Activated CD4-positive, alpha-beta memory T cell treated with anti-CD3 and anti-CD28 coated beads, Interleukin-2, amount 10 ng/mL, durations not matched to agents 7 days and 5 days (primary cell): ENCODE data around the gene PYGO1. TPM values are rescaled to one million over a fixed set of nuclear protein-coding genes. Genes with fewer than 3 reads are reported as not detected.

Experiments
- CTCF ChIA-PET: fragments of 350-600 bp; sonication (Branson Sonifier 250); formaldehyde crosslinking; loops from one replicate; lab custom pipeline; 2021; ENCODE audit warnings: antibody characterized with exemption, inconsistent platforms; lab: Charles Lee
- POLR2A ChIA-PET: fragments of 350-600 bp; sonication (Branson Sonifier 250); formaldehyde crosslinking; loops from one replicate; lab custom pipeline; 2021; ENCODE audit warnings: antibody characterized with exemption; lab: Charles Lee
- DNase-seq: peaks from one replicate; pipeline ENCODE4 v3.0.0-alpha.2; 2020
- H3K27ac Mint-ChIP-seq: one replicate; pipeline ENCODE4 v1.8.0; 2021; ENCODE audit warnings: mild to moderate bottlenecking, mixed read lengths
- H3K27me3 Mint-ChIP-seq: one replicate; pipeline ENCODE4 v1.8.0; 2021; ENCODE audit warnings: mixed read lengths
- H3K36me3 Mint-ChIP-seq: one replicate; pipeline ENCODE4 v1.8.0; 2021; ENCODE audit warnings: low read depth, mixed read lengths
- H3K4me1 Mint-ChIP-seq: one replicate; pipeline ENCODE4 v1.8.0; 2021; ENCODE audit warnings: mixed read lengths
- H3K4me3 Mint-ChIP-seq: one replicate; pipeline ENCODE4 v1.8.0; 2021; ENCODE audit warnings: mild to moderate bottlenecking, mixed read lengths
- H3K9me3 Mint-ChIP-seq: one replicate; pipeline ENCODE4 v1.8.0; 2021; ENCODE audit warnings: mixed read lengths
- total RNA-seq, 2 experiments: library from RNA; stranded (reverse); gene quantifications; one replicate each; pipeline ENCODE4 v1.2.3, GENCODE V29; 2021

PYGO1 gene
- total RNA-seq, 2 experiments from 2014 or later, result not detected

DNA sequence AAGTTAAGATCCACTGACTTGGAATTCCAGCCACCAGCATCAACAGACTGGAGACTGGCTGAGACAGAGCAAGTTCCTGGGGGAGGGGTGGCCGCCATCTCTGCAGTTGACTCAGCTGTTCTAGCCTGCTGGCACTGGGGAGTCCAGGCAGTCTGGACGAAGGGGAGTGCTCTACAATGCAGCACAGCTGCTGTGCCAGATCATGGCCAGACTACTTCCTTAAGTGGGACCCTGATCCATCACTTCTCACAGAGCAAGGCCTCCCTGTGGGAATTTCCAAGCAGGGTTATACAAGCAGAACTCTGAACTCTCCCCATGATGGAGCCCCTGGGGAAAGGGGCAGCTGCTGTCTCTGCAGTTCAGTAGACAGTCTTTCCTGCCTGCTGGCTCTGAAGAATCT lies 35.2 kb downstream of the PYGO1 start:
- H3K9me3 Mint-ChIP-seq, result peaks cover 19% of the 10 kb centered on the region
- ChIA-PET CTCF (no interaction called here), POLR2A (no interaction called here)
- no peaks in the 10 kb centered on the region for H3K36me3 Mint-ChIP-seq
- peaks cover 6% of the 10 kb centered on the region for H3K27me3 Mint-ChIP-seq
- no peak for DNase-seq
- no peaks in the 10 kb centered on the region for H3K4me1 Mint-ChIP-seq
- H3K4me3 Mint-ChIP-seq, result no peak overlapping the region
- no peak overlapping the region for H3K27ac Mint-ChIP-seq

DNA sequence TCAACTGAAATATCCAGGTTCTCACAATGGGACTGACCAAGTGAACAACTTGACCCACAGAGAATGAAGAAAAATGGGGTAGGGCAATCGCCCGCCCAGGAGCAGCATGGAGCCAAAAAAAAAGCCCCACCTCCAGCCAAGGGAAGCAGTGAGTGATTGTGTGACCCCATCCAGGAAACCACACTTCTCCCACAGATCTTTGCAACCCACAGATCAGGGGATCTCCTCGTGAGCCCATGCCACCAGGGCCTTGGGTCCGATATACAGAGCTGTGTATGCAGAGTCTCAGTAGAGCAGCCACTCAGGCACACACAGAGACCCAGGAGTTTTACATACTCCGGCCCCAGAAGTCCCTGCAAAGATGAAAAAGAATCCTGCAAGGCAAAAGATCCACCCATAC lies 35.7 kb downstream of the PYGO1 start:
- H3K27me3 Mint-ChIP-seq, result peaks cover 6% of the 10 kb centered on the region
- DNase-seq, result no peak
- H3K9me3 Mint-ChIP-seq, result peaks cover 19% of the 10 kb centered on the region
- no peaks in the 10 kb centered on the region for H3K36me3 Mint-ChIP-seq
- H3K4me1 Mint-ChIP-seq, result no peaks in the 10 kb centered on the region
- H3K27ac Mint-ChIP-seq, result no peak overlapping the region
- no peak overlapping the region for H3K4me3 Mint-ChIP-seq
- ChIA-PET POLR2A (no interaction called here), CTCF (no interaction called here)

- Mint-ChIP-seq H3K4me1 (no peaks in the 10 kb centered on the region), H3K36me3 (no peaks in the 10 kb centered on the region), H3K4me3 (no peak overlapping the region), H3K9me3 (peaks cover 3% of the 10 kb centered on the region), H3K27ac (no peak overlapping the region), H3K27me3 (peaks cover 13% of the 10 kb centered on the region)
- POLR2A ChIA-PET, result no interaction called here
- no peak for DNase-seq
- CTCF ChIA-PET, result interaction anchor here (1.0 to 1.2 kb wide), 2 partner anchors 9 to 23 kb away, joined by 3 read pairs; no protein-coding TSS in a partner anchor
Observed at GRCh38 chr15:55549305-55549704, 38.8 kb downstream of the PYGO1 start.

- Mint-ChIP-seq H3K9me3 (peaks cover 3% of the 10 kb centered on the region), H3K27me3 (peaks cover 24% of the 10 kb centered on the region), H3K36me3 (no peaks in the 10 kb centered on the region), H3K4me3 (no peak overlapping the region), H3K27ac (no peak overlapping the region), H3K4me1 (no peaks in the 10 kb centered on the region)
- CTCF ChIA-PET, result no interaction called here
- DNase-seq, result no peak
- POLR2A ChIA-PET, result no interaction called here
Observed at GRCh38 chr15:55546718-55547117, 41.4 kb downstream of the PYGO1 start.

- POLR2A ChIA-PET, result no interaction called here
- Mint-ChIP-seq H3K36me3 (no peaks in the 10 kb centered on the region), H3K4me3 (no peak overlapping the region), H3K9me3 (no peaks in the 10 kb centered on the region), H3K27ac (peak overlapping the region; percentile 34), H3K27me3 (peaks cover 4% of the 10 kb centered on the region), H3K4me1 (peaks cover 3% of the 10 kb centered on the region)
- CTCF ChIA-PET, result interaction anchor here (1.0 kb wide), 1 partner anchor 9 kb away, joined by 3 read pairs; no protein-coding TSS in a partner anchor
- DNase-seq, result peak; percentile 26
Observed at GRCh38 chr15:55535436-55535835, 52.7 kb downstream of the PYGO1 start.

DNA sequence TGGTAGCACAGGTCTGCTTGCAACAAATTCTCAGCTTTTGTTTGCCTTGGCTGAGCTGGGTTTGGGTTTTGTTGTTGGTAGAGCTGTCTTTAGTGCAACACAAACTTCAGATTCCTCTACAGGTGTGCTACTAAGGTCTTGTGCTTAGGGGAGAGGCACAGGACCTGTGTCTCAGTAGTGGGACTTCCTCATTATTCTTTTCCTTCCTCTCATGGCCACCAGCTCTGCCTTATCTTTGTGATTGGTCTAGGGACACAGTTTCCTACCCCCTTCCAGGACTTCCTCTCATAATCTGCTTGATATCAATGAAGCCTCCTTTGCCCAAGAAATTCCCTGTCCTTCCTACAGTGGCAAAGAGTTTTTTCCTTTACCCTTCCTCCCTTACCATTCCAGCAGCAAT lies 55.2 kb downstream of the PYGO1 start:
- H3K4me3 Mint-ChIP-seq, result no peak overlapping the region
- POLR2A ChIA-PET, result no interaction called here
- CTCF ChIA-PET, result no interaction called here
- H3K9me3 Mint-ChIP-seq, result no peaks in the 10 kb centered on the region
- peaks cover 3% of the 10 kb centered on the region for H3K4me1 Mint-ChIP-seq
- peaks cover 7% of the 10 kb centered on the region for H3K27me3 Mint-ChIP-seq
- no peak for DNase-seq
- H3K27ac Mint-ChIP-seq, result no peak overlapping the region
- H3K36me3 Mint-ChIP-seq, result no peaks in the 10 kb centered on the region

DNA sequence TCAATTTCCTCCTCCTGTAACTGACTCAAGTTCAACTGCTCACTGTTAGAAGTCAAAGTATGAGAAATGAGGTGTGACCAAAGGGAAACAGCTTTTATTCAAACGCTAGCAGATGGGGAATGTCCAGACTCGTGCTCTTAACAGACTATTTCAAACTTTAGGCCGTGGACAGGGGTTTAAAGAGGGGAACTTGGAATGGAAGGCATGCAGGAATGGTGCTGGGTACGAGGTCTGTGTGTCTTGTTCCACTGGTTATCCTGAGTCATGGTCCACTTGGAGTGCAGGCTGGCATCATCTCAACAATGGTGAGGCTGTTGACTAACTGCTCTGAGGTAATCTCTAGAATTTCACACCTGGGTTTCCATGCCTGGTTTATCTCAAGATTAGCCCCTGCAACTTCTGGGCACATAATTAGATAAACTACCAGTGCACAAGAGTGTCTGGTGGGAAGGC lies 57.3 kb downstream of the PYGO1 start:
- ChIA-PET POLR2A (interaction anchor here (0.8 kb wide), 1 partner anchor 16 kb away, joined by 3 read pairs; no protein-coding TSS in a partner anchor), CTCF (no interaction called here)
- Mint-ChIP-seq H3K4me1 (peaks cover 7% of the 10 kb centered on the region), H3K27me3 (peaks cover 9% of the 10 kb centered on the region), H3K9me3 (no peaks in the 10 kb centered on the region), H3K4me3 (no peak overlapping the region), H3K36me3 (no peaks in the 10 kb centered on the region), H3K27ac (no peak overlapping the region)
- no peak for DNase-seq

GRCh38 chr15:55528812-55529211 lies 59.3 kb downstream of the PYGO1 start:
- POLR2A ChIA-PET, result no interaction called here

DNA sequence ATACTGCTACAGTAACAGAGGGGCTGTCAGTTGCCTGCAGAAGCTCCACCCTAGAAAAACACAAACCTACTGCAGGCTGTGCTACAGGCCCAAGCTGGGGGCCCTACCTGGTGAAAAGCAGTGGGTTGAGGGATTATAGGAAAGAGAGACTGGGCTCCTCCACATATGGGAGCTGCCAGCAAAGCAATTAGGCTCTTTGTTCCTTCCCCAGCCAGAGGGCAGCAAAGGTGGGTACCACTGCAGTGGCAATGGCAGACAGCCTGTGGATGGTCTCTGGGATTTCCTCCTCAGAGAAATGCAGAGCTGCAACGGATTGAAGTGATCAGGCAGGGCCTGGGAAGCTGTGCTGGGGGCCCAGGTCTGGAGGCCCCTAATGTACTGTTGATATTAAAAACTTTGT lies 61.0 kb downstream of the PYGO1 start:
- Mint-ChIP-seq H3K4me1 (peaks cover 17% of the 10 kb centered on the region), H3K36me3 (no peaks in the 10 kb centered on the region), H3K4me3 (no peak overlapping the region), H3K27me3 (peaks cover 29% of the 10 kb centered on the region), H3K9me3 (no peaks in the 10 kb centered on the region), H3K27ac (no peak overlapping the region)
- ChIA-PET POLR2A (no interaction called here), CTCF (interaction anchor here (0.5 to 1.7 kb wide), 8 partner anchors 8 to 125 kb away, joined by 3 to 10 read pairs (median 4); no protein-coding TSS in a partner anchor)
- DNase-seq, result no peak

More at GRCh38 chr15:55528812-55529211, 59.3 kb downstream of the PYGO1 start:
- no peak overlapping the region for H3K4me3 Mint-ChIP-seq
- CTCF ChIA-PET, result interaction anchor here (0.6 kb wide), 1 partner anchor 46 kb away, joined by 3 read pairs; no protein-coding TSS in a partner anchor
- H3K27me3 Mint-ChIP-seq, result peaks cover 18% of the 10 kb centered on the region
- H3K9me3 Mint-ChIP-seq, result no peaks in the 10 kb centered on the region
- H3K4me1 Mint-ChIP-seq, result peaks cover 4% of the 10 kb centered on the region
- H3K36me3 Mint-ChIP-seq, result no peaks in the 10 kb centered on the region
- H3K27ac Mint-ChIP-seq, result no peak overlapping the region
- no peak for DNase-seq

GRCh38 chr15:55526559-55527036 lies 61.5 kb downstream of the PYGO1 start:
- CTCF ChIA-PET, result interaction anchor here (0.5 to 2.0 kb wide), 16 partner anchors 9 to 320 kb away, joined by 3 to 10 read pairs (median 4); partner anchors contain the start of genes PIGB and PIGBOS1
- Mint-ChIP-seq H3K27ac (no peak overlapping the region), H3K36me3 (no peaks in the 10 kb centered on the region), H3K27me3 (peaks cover 34% of the 10 kb centered on the region), H3K9me3 (no peaks in the 10 kb centered on the region), H3K4me1 (peaks cover 17% of the 10 kb centered on the region), H3K4me3 (no peak overlapping the region)
- POLR2A ChIA-PET, result no interaction called here
- no peak for DNase-seq

- Mint-ChIP-seq H3K4me3 (no peak overlapping the region), H3K9me3 (no peaks in the 10 kb centered on the region), H3K27me3 (peaks cover 33% of the 10 kb centered on the region), H3K36me3 (no peaks in the 10 kb centered on the region), H3K27ac (no peak overlapping the region), H3K4me1 (peaks cover 17% of the 10 kb centered on the region)
- no peak for DNase-seq
- POLR2A ChIA-PET, result no interaction called here
- CTCF ChIA-PET, result interaction anchor here (0.7 to 0.8 kb wide), 2 partner anchors 119 to 1275 kb away, joined by 3 to 5 read pairs; no protein-coding TSS in a partner anchor
Observed at GRCh38 chr15:55522742-55523450, 65.2 kb downstream of the PYGO1 start.

DNA sequence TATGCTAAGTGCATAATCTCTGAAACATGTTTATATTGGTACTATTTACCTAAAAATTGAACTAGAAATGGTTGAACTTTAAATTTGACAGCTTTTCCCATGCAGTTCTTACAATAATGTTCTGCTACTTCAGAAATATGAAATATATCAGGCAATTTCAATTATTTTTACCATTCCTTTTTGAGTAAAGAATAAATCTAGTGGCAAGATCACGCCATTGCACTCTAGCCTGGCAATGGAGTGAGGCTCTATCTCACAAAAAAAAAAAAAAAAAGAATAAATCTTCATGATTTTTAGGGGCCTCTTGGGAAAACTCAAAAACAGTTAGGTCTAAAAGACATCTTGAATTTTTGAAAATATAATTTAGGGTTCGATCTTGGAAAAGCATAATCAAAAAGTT lies 69.5 kb downstream of the PYGO1 start:
- H3K27me3 Mint-ChIP-seq, result peaks cover 21% of the 10 kb centered on the region
- POLR2A ChIA-PET, result no interaction called here
- H3K4me1 Mint-ChIP-seq, result peaks cover 12% of the 10 kb centered on the region

DNA sequence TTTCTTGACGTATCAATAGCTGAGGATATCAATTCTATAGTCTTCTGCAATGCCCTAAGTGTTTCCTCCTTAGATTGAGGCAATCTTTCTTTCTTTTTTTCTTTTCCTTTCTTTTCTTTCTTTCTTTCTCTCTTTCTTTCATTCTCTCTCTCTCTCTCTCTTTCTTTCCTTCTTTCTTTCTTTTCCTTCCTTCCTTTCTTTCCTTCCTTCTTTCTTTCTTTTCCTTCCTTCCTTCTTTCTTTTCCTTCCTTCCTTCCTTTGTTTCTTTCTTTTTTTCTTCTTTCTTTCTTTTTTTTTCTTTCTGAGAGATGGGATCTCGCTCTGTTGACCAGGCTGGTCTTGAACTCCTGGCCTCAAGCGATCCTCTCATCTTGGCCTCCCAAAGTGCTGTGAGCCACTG lies 70.1 kb downstream of the PYGO1 start:
- Mint-ChIP-seq H3K9me3 (no peaks in the 10 kb centered on the region), H3K36me3 (no peaks in the 10 kb centered on the region), H3K4me1 (peaks cover 5% of the 10 kb centered on the region), H3K4me3 (no peak overlapping the region), H3K27me3 (peaks cover 16% of the 10 kb centered on the region), H3K27ac (no peak overlapping the region)
- DNase-seq, result no peak
- ChIA-PET CTCF (interaction anchor here (1.8 kb wide), 1 partner anchor 8 kb away, joined by 7 read pairs; no protein-coding TSS in a partner anchor), POLR2A (no interaction called here)

More for the DNA sequence above, 69.5 kb downstream of the PYGO1 start:
- Mint-ChIP-seq H3K27ac (no peak overlapping the region), H3K4me3 (no peak overlapping the region), H3K9me3 (no peaks in the 10 kb centered on the region), H3K36me3 (no peaks in the 10 kb centered on the region)
- no peak for DNase-seq
- CTCF ChIA-PET, result interaction anchor here (1.8 kb wide), 1 partner anchor 8 kb away, joined by 7 read pairs; no protein-coding TSS in a partner anchor
